Measurements from ENCODE around the gene CAP2. TPM values are rescaled to one million over a fixed set of nuclear protein-coding genes. Genes with fewer than 3 reads are reported as not detected.

CAP2 gene
- total RNA-seq, 1 experiment from 2014 or later, result 34.0 TPM

GRCh38 chr6:17458966-17459365 lies 65.6 kb downstream of the CAP2 start:
- DNase-seq (ENCODE audit: low read depth in 1 of 2, low spot score in 2 of 2), result no peak
- peaks cover 28% of the 10 kb centered on the region for H3K36me3 ChIP-seq
- no peaks in the 10 kb centered on the region for H3K9me3 ChIP-seq (replicated peaks)
- H3K4me3 ChIP-seq, result no peak overlapping the region
- H3K27me3 ChIP-seq (replicated peaks), result no peaks in the 10 kb centered on the region
- H3K27ac ChIP-seq, result no peak overlapping the region
- peaks cover 19% of the 10 kb centered on the region for H3K4me1 ChIP-seq (replicated peaks)

- H3K9me3 ChIP-seq (replicated peaks), result no peaks in the 10 kb centered on the region
- H3K27me3 ChIP-seq (replicated peaks), result no peaks in the 10 kb centered on the region
- H3K4me3 ChIP-seq, result no peak overlapping the region
- peaks cover 2% of the 10 kb centered on the region for H3K4me1 ChIP-seq (replicated peaks)
- H3K27ac ChIP-seq, result no peak overlapping the region
- peaks cover 45% of the 10 kb centered on the region for H3K36me3 ChIP-seq
- no peak for DNase-seq (ENCODE audit: low read depth in 1 of 2, low spot score in 2 of 2)
Measured at GRCh38 chr6:17460862-17461261, 67.5 kb downstream of the CAP2 start.

- Histone ChIP-seq H3K27me3 (replicated peaks) (no peaks in the 10 kb centered on the region; the same call in 1 of the 2 replicates), H3K27ac (no peak overlapping the region), H3K36me3 (peaks cover 71% of the 10 kb centered on the region), H3K4me3 (no peak overlapping the region), H3K9me3 (replicated peaks) (no peaks in the 10 kb centered on the region), H3K4me1 (replicated peaks) (peaks cover 17% of the 10 kb centered on the region)
- DNase-seq (ENCODE audit: low read depth in 1 of 2, low spot score in 2 of 2), result no peak
Measured at GRCh38 chr6:17466147-17466546, 72.8 kb downstream of the CAP2 start.

GRCh38 chr6:17466707-17467106 lies 73.3 kb downstream of the CAP2 start:
- peaks cover 72% of the 10 kb centered on the region for H3K36me3 ChIP-seq
- no peak overlapping the region for H3K4me3 ChIP-seq
- H3K9me3 ChIP-seq (replicated peaks), result no peaks in the 10 kb centered on the region
- no peaks in the 10 kb centered on the region; the same call in 1 of the 2 replicates for H3K27me3 ChIP-seq (replicated peaks)
- peaks cover 22% of the 10 kb centered on the region for H3K4me1 ChIP-seq (replicated peaks)
- no peak overlapping the region for H3K27ac ChIP-seq
- no peak for DNase-seq (ENCODE audit: low read depth in 1 of 2, low spot score in 2 of 2)

GRCh38 chr6:17469006-17469832 lies 75.8 kb downstream of the CAP2 start:
- Histone ChIP-seq H3K36me3 (peaks cover 63% of the 10 kb centered on the region), H3K4me1 (replicated peaks) (peaks cover 35% of the 10 kb centered on the region), H3K4me3 (no peak overlapping the region), H3K27ac (no peak overlapping the region), H3K9me3 (replicated peaks) (no peaks in the 10 kb centered on the region), H3K27me3 (replicated peaks) (no peaks in the 10 kb centered on the region; the same call in 1 of the 2 replicates)
- no peak for DNase-seq (ENCODE audit: low read depth in 1 of 2, low spot score in 2 of 2)

- H3K27ac ChIP-seq, result no peak overlapping the region
Measured at GRCh38 chr6:17470202-17470937, 77.0 kb downstream of the CAP2 start.

GRCh38 chr6:17470938-17471327 lies 77.5 kb downstream of the CAP2 start:
- H3K36me3 ChIP-seq, result peaks cover 46% of the 10 kb centered on the region
- no peaks in the 10 kb centered on the region; the same call in 1 of the 2 replicates for H3K27me3 ChIP-seq (replicated peaks)
- H3K27ac ChIP-seq, result no peak overlapping the region
- no peak overlapping the region for H3K4me3 ChIP-seq
- DNase-seq (ENCODE audit: low read depth in 1 of 2, low spot score in 2 of 2), result no peak
- H3K4me1 ChIP-seq (replicated peaks), result peaks cover 35% of the 10 kb centered on the region
- no peaks in the 10 kb centered on the region for H3K9me3 ChIP-seq (replicated peaks)

More at GRCh38 chr6:17470202-17470937, 77.0 kb downstream of the CAP2 start:
- H3K36me3 ChIP-seq, result peaks cover 51% of the 10 kb centered on the region
- H3K4me1 ChIP-seq (replicated peaks), result peaks cover 35% of the 10 kb centered on the region
- no peak overlapping the region for H3K4me3 ChIP-seq
- H3K27me3 ChIP-seq (replicated peaks), result no peaks in the 10 kb centered on the region; the same call in 1 of the 2 replicates
- no peak for DNase-seq (ENCODE audit: low read depth in 1 of 2, low spot score in 2 of 2)
- H3K9me3 ChIP-seq (replicated peaks), result no peaks in the 10 kb centered on the region

GRCh38 chr6:17472653-17473183 lies 79.3 kb downstream of the CAP2 start:
- no peak for DNase-seq (ENCODE audit: low read depth in 1 of 2, low spot score in 2 of 2)

GRCh38 chr6:17473554-17473953 lies 80.2 kb downstream of the CAP2 start:
- H3K36me3 ChIP-seq, result peaks cover 22% of the 10 kb centered on the region
- no peak overlapping the region for H3K27ac ChIP-seq
- no peaks in the 10 kb centered on the region for H3K9me3 ChIP-seq (replicated peaks)
- H3K27me3 ChIP-seq (replicated peaks), result no peaks in the 10 kb centered on the region; the same call in 1 of the 2 replicates
- no peak for DNase-seq (ENCODE audit: low read depth in 1 of 2, low spot score in 2 of 2)
- H3K4me3 ChIP-seq, result no peak overlapping the region
- peaks cover 29% of the 10 kb centered on the region for H3K4me1 ChIP-seq (replicated peaks)

More at GRCh38 chr6:17472653-17473183, 79.3 kb downstream of the CAP2 start:
- H3K27me3 ChIP-seq (replicated peaks), result no peaks in the 10 kb centered on the region; the same call in 1 of the 2 replicates
- no peak overlapping the region for H3K4me3 ChIP-seq
- peak overlapping the region; percentile 29; the same call in 1 of the 2 replicates for H3K27ac ChIP-seq
- H3K36me3 ChIP-seq, result peaks cover 29% of the 10 kb centered on the region
- no peaks in the 10 kb centered on the region for H3K9me3 ChIP-seq (replicated peaks)
- peaks cover 29% of the 10 kb centered on the region for H3K4me1 ChIP-seq (replicated peaks)

GRCh38 chr6:17474289-17474688 lies 80.9 kb downstream of the CAP2 start:
- H3K27me3 ChIP-seq (replicated peaks), result no peaks in the 10 kb centered on the region
- DNase-seq (ENCODE audit: low read depth in 1 of 2, low spot score in 2 of 2), result no peak
- H3K4me3 ChIP-seq, result no peak overlapping the region
- H3K9me3 ChIP-seq (replicated peaks), result no peaks in the 10 kb centered on the region
- H3K36me3 ChIP-seq, result peaks cover 18% of the 10 kb centered on the region
- H3K27ac ChIP-seq, result no peak overlapping the region
- peaks cover 29% of the 10 kb centered on the region for H3K4me1 ChIP-seq (replicated peaks)

- Histone ChIP-seq H3K36me3 (peaks cover 15% of the 10 kb centered on the region), H3K4me1 (replicated peaks) (peaks cover 23% of the 10 kb centered on the region), H3K9me3 (replicated peaks) (no peaks in the 10 kb centered on the region), H3K27me3 (replicated peaks) (no peaks in the 10 kb centered on the region), H3K4me3 (no peak overlapping the region), H3K27ac (no peak overlapping the region)
- no peak for DNase-seq (ENCODE audit: low read depth in 1 of 2, low spot score in 2 of 2)
Measured at GRCh38 chr6:17475606-17476244, 82.3 kb downstream of the CAP2 start.

GRCh38 chr6:17476511-17476910 lies 83.1 kb downstream of the CAP2 start:
- no peak for DNase-seq (ENCODE audit: low read depth in 1 of 2, low spot score in 2 of 2)
- Histone ChIP-seq H3K4me3 (no peak overlapping the region), H3K4me1 (replicated peaks) (peaks cover 15% of the 10 kb centered on the region), H3K27ac (no peak overlapping the region), H3K9me3 (replicated peaks) (no peaks in the 10 kb centered on the region), H3K27me3 (replicated peaks) (no peaks in the 10 kb centered on the region), H3K36me3 (peaks cover 10% of the 10 kb centered on the region)

- DNase-seq (ENCODE audit: low read depth in 1 of 2, low spot score in 2 of 2), result no peak
- peaks cover 10% of the 10 kb centered on the region for H3K36me3 ChIP-seq
- peaks cover 11% of the 10 kb centered on the region for H3K4me1 ChIP-seq (replicated peaks)
- no peaks in the 10 kb centered on the region for H3K27me3 ChIP-seq (replicated peaks)
- no peaks in the 10 kb centered on the region for H3K9me3 ChIP-seq (replicated peaks)
- H3K27ac ChIP-seq, result no peak overlapping the region
- H3K4me3 ChIP-seq, result no peak overlapping the region
Measured at GRCh38 chr6:17477356-17477755, 84.0 kb downstream of the CAP2 start.
